K562 (cell line): ENCODE results near the gene SCYL1. TPM values are rescaled to one million over a fixed set of nuclear protein-coding genes. Genes with fewer than 3 reads are reported as not detected.
A peak's percentile ranks its signal among the peaks of the same experiment; 100 is the strongest.

Experiments used
- CCAR2 ChIP-seq: fragments of 200-400 bp; formaldehyde crosslinking; IDR thresholded peaks from 2 replicates; pipeline ENCODE4 v1.6.1; 2017; ENCODE audit warnings: mild to moderate bottlenecking, low read depth, low read length
- CCNT2 ChIP-seq: IDR thresholded peaks from 2 replicates; pipeline ENCODE4 v1.6.1; 2011; ENCODE audit warnings: borderline replicate concordance, low read depth, mild to moderate bottlenecking, moderate library complexity, mixed read lengths, low read length; ENCODE audit not compliant: insufficient read length; ENCODE audit errors: extremely low read depth
- CHD1 ChIP-seq: fragments of 200-600 bp; sonication (generic); IDR thresholded peaks from one replicate; pipeline ENCODE4 v1.6.1; 2012; ENCODE audit warnings: mild to moderate bottlenecking, moderate library complexity, low read length, inconsistent platforms
- DNMT1 ChIP-seq: fragments of 450-650 bp; IDR thresholded peaks from 2 replicates; pipeline ENCODE4 v1.6.1; 2016; ENCODE audit warnings: antibody characterized with exemption, mild to moderate bottlenecking
- EGR1 ChIP-seq: fragments of 450-650 bp; conservative IDR thresholded peaks from 2 replicates; pipeline ENCODE4 v1.6.1; 2017; ENCODE audit warnings: mild to moderate bottlenecking
- FOXP1 ChIP-seq: sonication (generic); formaldehyde crosslinking; IDR thresholded peaks from 2 replicates; pipeline ENCODE4 v1.8.0; 2022; ENCODE audit warnings: mild to moderate bottlenecking, missing genetic modification reagents
- HCFC1 ChIP-seq: IDR thresholded peaks from 2 replicates; pipeline ENCODE4 v1.6.1; 2012; ENCODE audit warnings: low read depth, low read length, improper control_type of control experiment
- HNRNPH1 ChIP-seq: fragments of 200-400 bp; formaldehyde crosslinking; optimal IDR thresholded peaks from 2 replicates; pipeline ENCODE3; 2017; ENCODE audit warnings: low read depth, mild to moderate bottlenecking, low read length, moderate library complexity
- KLF16 ChIP-seq: IDR thresholded peaks from 2 replicates; pipeline ENCODE4 v1.6.1; 2016; ENCODE audit warnings: antibody characterized with exemption
- MAFG ChIP-seq: fragments of 450-650 bp; conservative IDR thresholded peaks from 2 replicates; pipeline ENCODE4 v1.6.1; 2016; ENCODE audit warnings: missing genetic modification characterization, missing compliant biosample characterization
- PCBP1 ChIP-seq: fragments of 200-400 bp; formaldehyde crosslinking; IDR thresholded peaks from 2 replicates; pipeline ENCODE4 v1.6.1; 2018; ENCODE audit warnings: mild to moderate bottlenecking, low read depth, low read length; ENCODE audit not compliant: poor library complexity, severe bottlenecking
- PHB ChIP-seq: fragments of 250-450 bp; sonication (Bioruptor Pico); IDR thresholded peaks from 2 replicates; pipeline ENCODE4 v1.5.0; 2021
- PHF21A ChIP-seq: fragments of 450-650 bp; IDR thresholded peaks from 2 replicates; pipeline ENCODE4 v1.6.1; 2017; ENCODE audit warnings: low read depth, borderline replicate concordance
- SAFB ChIP-seq: fragments of 200-400 bp; formaldehyde crosslinking; IDR thresholded peaks from 2 replicates; pipeline ENCODE4 v1.6.1; 2017; ENCODE audit warnings: low read depth, low read length, borderline replicate concordance
- SMARCA5 ChIP-seq: fragments of 450-650 bp; IDR thresholded peaks from 2 replicates; pipeline ENCODE4 v1.6.1; 2016
- STAG1 ChIP-seq: sonication (generic); formaldehyde crosslinking; IDR thresholded peaks from 2 replicates; pipeline ENCODE4 v1.5.0; 2020; ENCODE audit warnings: missing genetic modification reagents, borderline replicate concordance
- ZNF445 ChIP-seq: fragments of 250-450 bp; sonication (Bioruptor Pico); IDR thresholded peaks from 2 replicates; pipeline ENCODE4 v1.4.0; 2020; ENCODE audit warnings: low read depth, mild to moderate bottlenecking, moderate library complexity
- polyA plus RNA-seq, 8 experiments: library from polyadenylated mRNA; depleted of rRNA in 4 of 8; stranded (reverse) in 5 of 8; unstranded in 3 of 8; fragments of >200 nt; fragmentation: Nextera tagmentation in 2 of 8; fragmentation: Illumina TruSeq in 1 of 8; extraction: Ambion mirVana in 2 of 8; extraction: Trizol in 1 of 8; gene quantifications; 2 replicates each; pipeline versions ENCODE4 v1.2.1 to v1.2.3, GENCODE V29; 2011 to 2014; ENCODE audit warnings: inconsistent platforms in 1 of 8, missing spikeins in 1 of 8
- total RNA-seq, 7 experiments: library from RNA; depleted of rRNA in 6 of 7; stranded (reverse); fragments of >200 nt in 6 of 7; fragmentation: Illumina TruSeq in 2 of 7; extraction: Trizol in 2 of 7; gene quantifications; 2 replicates each; pipeline versions ENCODE4 v1.2.1 to v1.2.3, GENCODE V29; 2011 to 2021; ENCODE audit warnings: low replicate concordance in 1 of 7
- TF ChIP-seq, protein P1 (sequence below): IDR thresholded peaks from 2 replicates; pipeline ENCODE4 v1.6.1; 2011; ENCODE audit warnings: borderline replicate concordance, low read depth, mild to moderate bottlenecking, moderate library complexity, low read length; ENCODE audit not compliant: insufficient read depth, poor library complexity, severe bottlenecking
- TF ChIP-seq, protein P2 (sequence below): fragments of 250-450 bp; sonication (Bioruptor Pico); IDR thresholded peaks from 2 replicates; pipeline ENCODE4 v1.5.0; 2022; ENCODE audit warnings: mild to moderate bottlenecking
- TF ChIP-seq, protein P3 (sequence below), 3 experiments: fragments of 200-800 bp in 1 of 3; sonication (Bioruptor generic) in 1 of 3; sonication (generic) in 1 of 3; formaldehyde crosslinking in 1 of 3; IDR thresholded peaks; 2 replicates each; pipeline versions ENCODE4 v1.6.1 to v1.8.0; 2016 to 2022; ENCODE audit warnings: mild to moderate bottlenecking in 2 of 3, missing compliant biosample characterization in 2 of 3, missing genetic modification characterization in 2 of 3, missing genetic modification reagents in 1 of 3

Gene SCYL1
- total and polyA plus RNA-seq, 9 of the 15 experiments (the other 6 are each of a cell fraction or from before 2014, with no cell fraction given): 1.9 to 145 (median 57.6) TPM

GRCh38 chr11:65506290-65506771 is 18.6 kb upstream of the SCYL1 start (continued):
- TF ChIP-seq HCFC1: no peak
- TF ChIP-seq SAFB: no peak
- TF ChIP-seq FOXP1: no peak
- peak; percentile 48 for TF ChIP-seq CHD1
- no peak for TF ChIP-seq DNMT1
- TF ChIP-seq CCAR2: no peak
- TF ChIP-seq, protein P1, sequence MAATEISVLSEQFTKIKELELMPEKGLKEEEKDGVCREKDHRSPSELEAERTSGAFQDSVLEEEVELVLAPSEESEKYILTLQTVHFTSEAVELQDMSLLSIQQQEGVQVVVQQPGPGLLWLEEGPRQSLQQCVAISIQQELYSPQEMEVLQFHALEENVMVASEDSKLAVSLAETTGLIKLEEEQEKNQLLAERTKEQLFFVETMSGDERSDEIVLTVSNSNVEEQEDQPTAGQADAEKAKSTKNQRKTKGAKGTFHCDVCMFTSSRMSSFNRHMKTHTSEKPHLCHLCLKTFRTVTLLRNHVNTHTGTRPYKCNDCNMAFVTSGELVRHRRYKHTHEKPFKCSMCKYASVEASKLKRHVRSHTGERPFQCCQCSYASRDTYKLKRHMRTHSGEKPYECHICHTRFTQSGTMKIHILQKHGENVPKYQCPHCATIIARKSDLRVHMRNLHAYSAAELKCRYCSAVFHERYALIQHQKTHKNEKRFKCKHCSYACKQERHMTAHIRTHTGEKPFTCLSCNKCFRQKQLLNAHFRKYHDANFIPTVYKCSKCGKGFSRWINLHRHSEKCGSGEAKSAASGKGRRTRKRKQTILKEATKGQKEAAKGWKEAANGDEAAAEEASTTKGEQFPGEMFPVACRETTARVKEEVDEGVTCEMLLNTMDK: no peak
- no peak for TF ChIP-seq STAG1 (CRISPR knock-in tag)
- no peak for TF ChIP-seq CCNT2
- TF ChIP-seq, protein P2, sequence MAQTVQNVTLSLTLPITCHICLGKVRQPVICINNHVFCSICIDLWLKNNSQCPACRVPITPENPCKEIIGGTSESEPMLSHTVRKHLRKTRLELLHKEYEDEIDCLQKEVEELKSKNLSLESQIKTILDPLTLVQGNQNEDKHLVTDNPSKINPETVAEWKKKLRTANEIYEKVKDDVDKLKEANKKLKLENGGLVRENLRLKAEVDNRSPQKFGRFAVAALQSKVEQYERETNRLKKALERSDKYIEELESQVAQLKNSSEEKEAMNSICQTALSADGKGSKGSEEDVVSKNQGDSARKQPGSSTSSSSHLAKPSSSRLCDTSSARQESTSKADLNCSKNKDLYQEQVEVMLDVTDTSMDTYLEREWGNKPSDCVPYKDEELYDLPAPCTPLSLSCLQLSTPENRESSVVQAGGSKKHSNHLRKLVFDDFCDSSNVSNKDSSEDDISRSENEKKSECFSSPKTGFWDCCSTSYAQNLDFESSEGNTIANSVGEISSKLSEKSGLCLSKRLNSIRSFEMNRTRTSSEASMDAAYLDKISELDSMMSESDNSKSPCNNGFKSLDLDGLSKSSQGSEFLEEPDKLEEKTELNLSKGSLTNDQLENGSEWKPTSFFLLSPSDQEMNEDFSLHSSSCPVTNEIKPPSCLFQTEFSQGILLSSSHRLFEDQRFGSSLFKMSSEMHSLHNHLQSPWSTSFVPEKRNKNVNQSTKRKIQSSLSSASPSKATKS (CRISPR knock-in tag): 0 out of 2 replicates have a peak, but pooled peaks have one; percentile 66
- TF ChIP-seq PHB: no peak
- TF ChIP-seq PHF21A: no peak
- TF ChIP-seq ZNF445 (CRISPR knock-in tag): no peak
- TF ChIP-seq KLF16: peak; percentile 29; the same call in 1 of the 2 replicates
- TF ChIP-seq EGR1: no peak
- peak; percentile 31 for TF ChIP-seq PCBP1
- TF ChIP-seq, protein P3, sequence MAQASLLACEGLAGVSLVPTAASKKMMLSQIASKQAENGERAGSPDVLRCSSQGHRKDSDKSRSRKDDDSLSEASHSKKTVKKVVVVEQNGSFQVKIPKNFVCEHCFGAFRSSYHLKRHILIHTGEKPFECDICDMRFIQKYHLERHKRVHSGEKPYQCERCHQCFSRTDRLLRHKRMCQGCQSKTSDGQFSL (CRISPR knock-in tag; IDR thresholded peaks at IDR 0.05): no peak
- TF ChIP-seq, protein P3 (tag; IDR thresholded peaks at IDR 0.05): peak in 1 of 2 experiments; percentile 54; a peak in 1 of 4 replicates
- no peak for TF ChIP-seq HNRNPH1
- no peak for TF ChIP-seq SMARCA5
- no peak for TF ChIP-seq MAFG (tag)
- TF ChIP-seq, all 486 proteins: peak for 23
